Activated CD4-positive, alpha-beta T cell treated with anti-CD3 and anti-CD28 coated beads for 36 hours (primary cell): ENCODE measurements around the gene CD52. TPM values are rescaled to one million over a fixed set of nuclear protein-coding genes. Genes with fewer than 3 reads are reported as not detected.

Experiments
- ATAC-seq: fragments of 200-7000 bp; cut with Tn5 transposase; one replicate; pipeline ENCODE4 v1.10.0; 2021; ENCODE audit warnings: mild to moderate bottlenecking, moderate library complexity
- CTCF ChIA-PET: fragments of 350-600 bp; sonication (Branson Sonifier 250); formaldehyde crosslinking; loops from one replicate; lab custom pipeline; 2021; ENCODE audit warnings: antibody characterized with exemption; lab: Charles Lee
- POLR2A ChIA-PET: fragments of 350-600 bp; sonication (Branson Sonifier 250); formaldehyde crosslinking; loops from one replicate; lab custom pipeline; 2021; ENCODE audit warnings: antibody characterized with exemption, inconsistent platforms; lab: Charles Lee
- DNase-seq: peaks from one replicate; pipeline ENCODE4 v3.0.0-alpha.2; 2020
- H3K27ac Mint-ChIP-seq: one replicate; pipeline ENCODE4 v1.8.0; 2021; ENCODE audit warnings: mixed read lengths
- H3K27me3 Mint-ChIP-seq: one replicate; pipeline ENCODE4 v1.8.0; 2021; ENCODE audit warnings: mixed read lengths
- H3K36me3 Mint-ChIP-seq: one replicate; pipeline ENCODE4 v1.8.0; 2021; ENCODE audit warnings: low read depth, mixed read lengths
- H3K4me1 Mint-ChIP-seq: one replicate; pipeline ENCODE4 v1.8.0; 2021; ENCODE audit warnings: mixed read lengths
- H3K4me3 Mint-ChIP-seq: one replicate; pipeline ENCODE4 v1.8.0; 2021; ENCODE audit warnings: mild to moderate bottlenecking, moderate library complexity, mixed read lengths
- H3K9me3 Mint-ChIP-seq: one replicate; pipeline ENCODE4 v1.8.0; 2021; ENCODE audit warnings: low read depth, mixed read lengths
- intact Hi-C, 2 experiments: fragments of 100-400 bp; cut with DNase I in 1 of 2; cut with micrococcal nuclease in 1 of 2; formaldehyde crosslinking; loops; one replicate each; pipeline versions ENCODE4 v1.14.2 to v1.15.1; 2022 to 2024; cut with DNase I, micrococcal nuclease
- total RNA-seq, 2 experiments: library from RNA; stranded (reverse); gene quantifications; one replicate each; pipeline ENCODE4 v1.2.3, GENCODE V29; 2021

The CD52 gene
- total RNA-seq, 2 experiments from 2014 or later, result 216 to 217 TPM

GRCh38 chr1:26357121-26357602 lies 39.4 kb downstream of the CD52 start:
- CTCF ChIA-PET, result interaction anchor here (0.6 kb wide), 1 partner anchor 1156 kb away, joined by 4 read pairs; no protein-coding TSS in a partner anchor
- intact Hi-C loops, result no loop called here

DNA sequence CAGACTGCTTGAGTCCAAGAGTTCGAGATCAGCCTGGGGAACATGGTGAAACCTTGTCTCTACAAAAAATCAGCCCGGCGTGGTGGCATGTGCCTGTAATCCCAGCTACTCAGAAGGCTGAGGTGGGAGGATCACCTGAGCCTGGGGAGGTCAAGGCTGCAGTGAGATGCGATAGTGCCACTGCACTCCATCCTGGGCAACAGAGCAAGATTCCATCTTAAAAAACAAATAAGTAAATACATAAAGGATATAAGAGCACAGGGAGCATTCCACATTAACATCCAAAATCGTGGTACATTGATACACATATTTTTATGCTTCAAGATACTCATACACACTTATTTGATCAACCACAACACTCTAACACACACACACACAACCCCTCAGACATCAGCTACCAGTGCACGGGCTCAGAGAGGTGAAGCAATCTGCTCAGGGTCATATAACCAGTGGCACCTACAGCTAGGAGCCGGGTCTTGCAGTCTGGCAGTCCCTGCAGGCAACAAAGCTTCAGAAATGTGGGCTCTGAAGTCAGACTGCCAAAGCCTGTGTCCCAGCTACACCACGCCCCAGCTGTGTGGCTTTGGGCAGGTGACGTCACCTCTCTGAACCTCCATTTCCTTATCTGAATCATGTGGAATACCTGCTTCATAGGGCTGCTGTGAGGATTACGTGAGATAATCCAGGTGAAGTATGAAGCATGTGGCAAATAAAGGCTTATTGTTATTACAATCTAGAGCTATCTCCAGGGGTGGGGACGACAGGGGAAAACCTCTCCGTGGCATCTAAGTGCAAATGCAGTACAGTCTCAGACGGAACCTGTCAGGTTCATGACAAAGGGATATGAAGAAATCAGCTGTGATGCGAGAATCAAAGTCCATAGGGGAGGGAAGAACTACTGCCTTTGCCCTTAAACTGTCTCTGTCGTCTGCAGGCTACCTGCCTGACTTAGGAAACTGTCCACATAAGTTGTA lies 40.9 kb downstream of the CD52 start:
- DNase-seq, result peak; percentile 85
- Mint-ChIP-seq H3K27ac (peak overlapping the region; percentile 35), H3K9me3 (no peaks in the 10 kb centered on the region), H3K27me3 (peaks cover 11% of the 10 kb centered on the region), H3K36me3 (no peaks in the 10 kb centered on the region), H3K4me1 (peaks cover 29% of the 10 kb centered on the region), H3K4me3 (peak overlapping the region; percentile 0)
- ChIA-PET POLR2A (interaction anchor here (0.7 kb wide), 1 partner anchor 230 kb away, joined by 3 read pairs; no protein-coding TSS in a partner anchor), CTCF (interaction anchor here (0.6 to 1.5 kb wide), 10 partner anchors 9 to 83 kb away, joined by 3 to 6 read pairs (median 4); no protein-coding TSS in a partner anchor)
- intact Hi-C loops, result loop anchor here in 1 of 2 experiments (2.0 kb wide), 1 partner anchor 22 kb away; no protein-coding TSS in a partner anchor
- ATAC-seq, result peak; percentile 86

More at GRCh38 chr1:26357121-26357602, 39.4 kb downstream of the CD52 start:
- Mint-ChIP-seq H3K27ac (no peak overlapping the region), H3K36me3 (no peaks in the 10 kb centered on the region), H3K4me1 (peaks cover 24% of the 10 kb centered on the region), H3K9me3 (no peaks in the 10 kb centered on the region), H3K4me3 (no peak overlapping the region), H3K27me3 (peaks cover 10% of the 10 kb centered on the region)
- no peak for ATAC-seq
- DNase-seq, result no peak
- POLR2A ChIA-PET, result no interaction called here

DNA sequence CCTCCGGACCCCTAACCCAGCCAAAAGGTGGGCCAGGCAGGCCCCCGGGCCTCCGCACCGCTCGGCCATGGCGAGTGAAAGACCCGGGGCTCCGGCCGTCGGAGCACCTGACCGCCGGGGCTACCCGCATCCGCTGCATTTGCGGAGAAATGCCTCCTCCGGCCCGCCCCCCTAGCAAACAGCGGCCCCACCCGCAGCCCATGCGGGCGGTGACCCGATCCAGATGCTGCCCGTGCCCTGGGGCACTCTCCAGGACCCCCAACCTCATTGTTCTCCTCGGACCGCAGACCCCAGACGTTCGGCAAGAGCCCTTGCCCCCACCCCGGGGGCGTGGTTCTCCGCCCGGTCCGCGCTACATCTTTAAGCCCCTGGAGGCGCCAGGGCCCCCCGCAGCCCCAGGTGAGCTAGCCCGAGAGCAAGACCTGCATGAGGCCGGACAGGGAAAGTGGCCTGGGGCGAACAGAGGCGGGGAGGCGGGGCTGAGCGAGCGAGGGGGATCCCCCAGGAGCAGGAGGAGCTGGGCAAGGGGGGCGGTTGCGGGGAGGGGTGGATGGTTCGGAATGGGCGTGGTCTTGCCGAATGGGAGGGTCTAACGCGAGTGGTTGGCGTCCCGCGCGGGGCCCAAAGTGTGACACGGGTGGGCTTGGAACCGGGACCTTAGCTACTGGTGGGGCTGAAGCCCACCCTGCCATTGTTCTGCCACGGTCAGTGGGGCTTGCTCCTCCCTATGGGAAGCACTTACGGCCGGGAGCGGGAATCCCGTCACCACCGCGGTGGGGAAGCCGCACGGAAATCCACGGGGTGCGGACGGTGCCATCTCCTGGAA lies 42.4 kb downstream of the CD52 start:
- Mint-ChIP-seq H3K4me3 (peak overlapping the region; percentile 53), H3K27me3 (peaks cover 11% of the 10 kb centered on the region), H3K4me1 (peaks cover 32% of the 10 kb centered on the region), H3K36me3 (no peaks in the 10 kb centered on the region), H3K9me3 (no peaks in the 10 kb centered on the region), H3K27ac (no peak overlapping the region)
- DNase-seq, result peak; percentile 63
- ATAC-seq, result no peak
- ChIA-PET POLR2A (interaction anchor here (0.9 kb wide), 1 partner anchor 38 kb away, joined by 3 read pairs; no protein-coding TSS in a partner anchor), CTCF (interaction anchor here (1.5 to 5.0 kb wide), 2 partner anchors 10 to 13 kb away, joined by 5 to 24 read pairs; partner anchors contain the start of gene ZNF683)
- intact Hi-C loops, result loop anchor here (2.0 to 5.0 kb wide), 2 partner anchors 23 to 83 kb away; no protein-coding TSS in a partner anchor

DNA sequence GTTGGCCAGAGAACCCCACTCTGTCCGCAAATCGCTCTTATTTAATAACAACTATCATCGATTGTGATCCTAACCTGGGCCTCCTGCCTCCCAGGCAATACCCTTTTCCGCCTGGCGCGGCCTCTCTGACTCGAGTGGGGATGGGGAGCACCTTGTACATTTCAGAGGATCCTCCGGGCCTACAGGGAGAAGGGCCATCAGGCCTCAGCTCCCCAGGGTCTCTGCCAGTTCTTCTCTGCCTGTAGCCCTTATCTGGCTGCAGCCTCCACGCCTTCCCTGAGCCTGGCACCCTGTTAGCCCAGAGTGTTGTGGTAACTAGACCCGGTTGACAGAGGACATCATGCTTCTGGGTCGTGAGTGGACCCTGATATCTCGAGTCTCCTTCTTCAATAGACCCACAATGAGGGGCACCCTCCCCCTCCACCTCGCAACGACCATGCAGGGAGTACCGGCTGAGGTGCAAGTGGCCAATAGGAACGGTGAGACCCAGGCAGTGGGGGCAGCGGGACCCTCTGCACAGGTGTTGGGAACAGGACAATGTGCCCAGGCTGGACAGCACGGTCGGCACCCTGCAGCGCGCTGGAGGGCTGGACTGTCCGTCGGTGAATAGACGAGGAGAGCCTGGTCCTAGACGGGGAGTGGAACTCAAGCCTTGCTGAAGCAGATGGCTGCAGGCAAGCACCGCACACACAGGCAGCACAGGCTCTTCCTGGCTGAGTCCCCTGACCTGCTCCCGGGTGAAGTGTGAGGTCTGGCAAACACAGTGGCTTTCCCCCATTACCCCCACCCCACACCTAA lies 43.2 kb downstream of the CD52 start:
- no peak for DNase-seq
- no peaks in the 10 kb centered on the region for H3K36me3 Mint-ChIP-seq
- H3K4me1 Mint-ChIP-seq, result peaks cover 32% of the 10 kb centered on the region
- ChIA-PET POLR2A (interaction anchor here (0.9 kb wide), 1 partner anchor 39 kb away, joined by 3 read pairs; no protein-coding TSS in a partner anchor), CTCF (interaction anchor here (0.6 to 5.0 kb wide), 5 partner anchors 12 to 191 kb away, joined by 3 to 24 read pairs (median 7); partner anchors contain the start of genes DHDDS and ZNF683)
- intact Hi-C loops, result loop anchor here in 1 of 2 experiments (5.0 kb wide), 1 partner anchor 84 kb away; no protein-coding TSS in a partner anchor
- H3K4me3 Mint-ChIP-seq, result peak overlapping the region; percentile 53
- H3K27ac Mint-ChIP-seq, result no peak overlapping the region
- no peak for ATAC-seq
- no peaks in the 10 kb centered on the region for H3K9me3 Mint-ChIP-seq
- peaks cover 11% of the 10 kb centered on the region for H3K27me3 Mint-ChIP-seq

GRCh38 chr1:26361605-26362122 lies 43.9 kb downstream of the CD52 start:
- no peak overlapping the region for H3K27ac Mint-ChIP-seq
- no peaks in the 10 kb centered on the region for H3K36me3 Mint-ChIP-seq
- no peak overlapping the region for H3K4me3 Mint-ChIP-seq
- intact Hi-C loops, result loop anchor here (2.0 to 5.0 kb wide), 3 partner anchors 55 to 84 kb away; no protein-coding TSS in a partner anchor
- ChIA-PET CTCF (interaction anchor here (0.6 to 5.0 kb wide), 13 partner anchors 9 to 472 kb away, joined by 3 to 24 read pairs (median 3); partner anchors contain the start of genes DHDDS and ZNF683), POLR2A (no interaction called here)
- peaks cover 11% of the 10 kb centered on the region for H3K27me3 Mint-ChIP-seq
- peaks cover 32% of the 10 kb centered on the region for H3K4me1 Mint-ChIP-seq
- no peak for ATAC-seq
- no peak for DNase-seq
- H3K9me3 Mint-ChIP-seq, result no peaks in the 10 kb centered on the region

GRCh38 chr1:26362331-26362730 lies 44.6 kb downstream of the CD52 start:
- peaks cover 11% of the 10 kb centered on the region for H3K27me3 Mint-ChIP-seq
- H3K4me1 Mint-ChIP-seq, result peaks cover 32% of the 10 kb centered on the region
- H3K36me3 Mint-ChIP-seq, result no peaks in the 10 kb centered on the region

DNA sequence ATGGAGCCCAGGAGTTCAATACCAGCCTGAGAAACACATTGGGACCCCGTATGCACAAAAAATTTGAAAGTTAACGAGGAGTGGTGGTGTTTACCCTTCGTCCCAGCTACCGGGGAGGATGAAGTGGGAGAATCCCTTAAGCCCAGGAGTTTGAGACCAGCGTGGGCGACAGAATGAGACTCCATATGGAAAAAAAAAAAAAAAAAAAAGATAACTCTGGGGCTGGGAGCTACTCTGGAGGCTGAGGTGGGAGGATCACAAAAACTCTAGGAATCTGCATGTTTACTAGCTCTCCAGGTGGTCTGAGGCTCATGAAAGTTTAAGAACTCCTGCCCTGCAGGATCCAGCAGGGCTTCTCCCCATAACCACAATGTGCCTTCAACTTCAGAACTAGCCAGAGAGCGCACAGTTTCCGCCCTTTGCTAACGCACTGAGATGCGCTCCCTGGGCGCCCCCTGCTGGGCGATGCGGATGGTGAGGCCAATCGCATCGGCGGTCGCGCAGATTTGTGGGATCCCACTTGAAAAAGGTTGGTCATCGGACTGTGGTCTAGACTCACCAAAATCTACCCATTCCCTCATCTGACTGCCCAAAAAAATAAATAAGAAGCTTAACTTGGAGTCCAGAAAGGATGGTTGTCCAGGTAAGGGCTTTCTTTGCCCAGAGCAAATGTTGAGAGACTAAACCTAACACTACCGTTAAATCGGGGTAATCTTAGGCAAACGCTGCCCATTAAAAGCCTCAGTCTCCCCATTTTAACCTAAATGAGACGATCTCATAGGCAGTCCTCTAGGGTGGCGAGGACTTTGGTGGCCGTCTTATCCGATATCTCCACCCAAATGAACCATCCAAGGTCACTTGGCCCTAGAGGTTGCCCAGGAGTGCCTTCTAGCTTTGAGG lies 46.0 kb downstream of the CD52 start:
- CTCF ChIA-PET, result interaction anchor here (0.5 to 5.0 kb wide), 38 partner anchors 9 to 1157 kb away, joined by 3 to 24 read pairs (median 4); partner anchors contain the start of genes CEP85, CRYBG2, ZNF593 and ZNF683
- H3K27ac Mint-ChIP-seq, result no peak overlapping the region
- ATAC-seq (peak; percentile 77), DNase-seq (peak; percentile 92)
- no peaks in the 10 kb centered on the region for H3K9me3 Mint-ChIP-seq
- intact Hi-C loops, result loop anchor here (1.0 to 5.0 kb wide), 6 partner anchors 33 to 88 kb away; no protein-coding TSS in a partner anchor
- peaks cover 28% of the 10 kb centered on the region for H3K4me1 Mint-ChIP-seq
- no peaks in the 10 kb centered on the region for H3K36me3 Mint-ChIP-seq
- H3K27me3 Mint-ChIP-seq, result peaks cover 11% of the 10 kb centered on the region
- no peak overlapping the region for H3K4me3 Mint-ChIP-seq
- POLR2A ChIA-PET, result interaction anchor here (0.6 to 0.7 kb wide), 3 partner anchors 53 to 353 kb away, joined by 3 to 4 read pairs (median 3); no protein-coding TSS in a partner anchor

More at GRCh38 chr1:26362331-26362730, 44.6 kb downstream of the CD52 start:
- H3K4me3 Mint-ChIP-seq, result no peak overlapping the region
- CTCF ChIA-PET, result interaction anchor here (0.6 to 5.0 kb wide), 12 partner anchors 8 to 471 kb away, joined by 3 to 24 read pairs (median 4); partner anchors contain the start of genes DHDDS and ZNF683
- no peak overlapping the region for H3K27ac Mint-ChIP-seq
- ATAC-seq, result no peak
- H3K9me3 Mint-ChIP-seq, result no peaks in the 10 kb centered on the region
- intact Hi-C loops, result loop anchor here (2.0 to 5.0 kb wide), 3 partner anchors 54 to 85 kb away; no protein-coding TSS in a partner anchor
- DNase-seq, result no peak
- POLR2A ChIA-PET, result no interaction called here

DNA sequence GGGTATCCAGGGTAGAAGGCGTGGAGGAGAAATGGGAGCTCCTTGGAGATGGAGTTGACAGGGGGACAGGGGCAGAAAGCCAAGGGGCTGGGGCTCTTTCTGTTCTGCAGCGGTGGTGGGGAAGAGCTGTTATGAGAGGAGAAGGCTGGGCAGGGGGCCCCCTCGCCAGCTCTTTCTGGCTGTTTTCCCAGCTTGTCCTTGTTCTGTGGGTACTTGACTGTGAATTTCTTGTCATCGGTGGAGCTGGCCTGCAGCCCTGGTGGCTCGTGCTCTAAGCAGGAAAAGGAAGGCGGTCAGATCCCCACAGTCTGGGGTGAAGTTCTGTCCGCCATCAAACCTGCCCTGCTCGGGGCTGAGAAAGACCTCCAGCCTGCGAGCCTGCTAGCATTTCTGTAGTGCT lies 47.2 kb downstream of the CD52 start:
- no peak for DNase-seq
- no peaks in the 10 kb centered on the region for H3K9me3 Mint-ChIP-seq
- intact Hi-C loops, result loop anchor here (1.0 to 5.0 kb wide), 3 partner anchors 31 to 88 kb away; no protein-coding TSS in a partner anchor
- ATAC-seq, result no peak
- no peaks in the 10 kb centered on the region for H3K36me3 Mint-ChIP-seq
- H3K4me3 Mint-ChIP-seq, result no peak overlapping the region
- ChIA-PET POLR2A (no interaction called here), CTCF (interaction anchor here (0.5 to 5.0 kb wide), 22 partner anchors 8 to 917 kb away, joined by 3 to 24 read pairs (median 4); partner anchors contain the start of genes CRYBG2, ZNF593 and ZNF683)
- H3K4me1 Mint-ChIP-seq, result peaks cover 20% of the 10 kb centered on the region
- H3K27me3 Mint-ChIP-seq, result peaks cover 11% of the 10 kb centered on the region
- H3K27ac Mint-ChIP-seq, result no peak overlapping the region

DNA sequence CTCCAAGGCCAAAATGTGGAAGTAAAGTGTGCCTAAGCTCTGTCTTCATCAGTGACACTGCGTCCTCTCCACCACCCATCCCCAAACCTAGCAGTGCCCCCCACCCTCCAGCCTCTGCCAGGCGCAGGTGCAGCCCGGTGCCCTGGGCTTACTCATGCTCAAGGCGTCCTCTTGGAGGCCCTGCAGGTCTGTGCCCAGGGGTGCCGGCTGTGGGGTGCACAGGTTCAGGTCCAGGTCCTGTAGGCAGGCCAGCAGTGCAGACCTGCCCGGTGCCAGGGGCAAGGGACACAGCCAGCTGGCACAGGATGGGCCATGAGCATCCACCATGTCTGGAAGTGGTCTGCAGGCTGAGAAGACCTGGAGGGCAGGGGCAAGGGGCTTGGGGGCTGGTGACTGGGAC lies 49.7 kb downstream of the CD52 start:
- intact Hi-C loops, result no loop called here
- H3K4me3 Mint-ChIP-seq, result no peak overlapping the region
- ChIA-PET POLR2A (no interaction called here), CTCF (no interaction called here)
- no peaks in the 10 kb centered on the region for H3K27me3 Mint-ChIP-seq
- ATAC-seq (no peak), DNase-seq (no peak)
- no peak overlapping the region for H3K27ac Mint-ChIP-seq
- no peaks in the 10 kb centered on the region for H3K36me3 Mint-ChIP-seq
- no peaks in the 10 kb centered on the region for H3K9me3 Mint-ChIP-seq
- H3K4me1 Mint-ChIP-seq, result peaks cover 33% of the 10 kb centered on the region
